ENCODE results near the gene PRKCB. TPM values are rescaled to one million over a fixed set of nuclear protein-coding genes. Genes with fewer than 3 reads are reported as not detected.

Gene PRKCB
- total RNA-seq, 2 donors from 2014 or later: 2.9 to 28.6 TPM

DNA sequence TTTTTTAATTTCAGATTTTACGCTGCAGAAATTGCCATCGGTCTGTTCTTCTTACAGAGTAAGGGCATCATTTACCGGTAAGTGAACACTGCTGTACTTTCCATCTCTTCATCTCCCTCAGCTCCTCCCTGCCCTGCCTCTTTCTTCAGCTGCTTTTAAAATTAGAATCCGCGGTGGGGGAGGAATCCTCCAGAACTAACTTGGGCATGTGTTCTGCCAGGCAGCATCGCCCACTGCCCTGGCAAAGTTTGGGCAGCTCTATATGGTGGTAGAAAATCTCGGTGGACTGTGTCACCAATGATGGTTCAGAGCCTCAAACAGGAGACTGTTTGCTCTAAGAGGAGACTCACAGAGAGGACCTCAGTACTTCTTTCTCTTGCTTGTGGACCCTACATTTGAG lies 338.7 kb downstream of the PRKCB start:
- TF ChIP-seq, protein P1, sequence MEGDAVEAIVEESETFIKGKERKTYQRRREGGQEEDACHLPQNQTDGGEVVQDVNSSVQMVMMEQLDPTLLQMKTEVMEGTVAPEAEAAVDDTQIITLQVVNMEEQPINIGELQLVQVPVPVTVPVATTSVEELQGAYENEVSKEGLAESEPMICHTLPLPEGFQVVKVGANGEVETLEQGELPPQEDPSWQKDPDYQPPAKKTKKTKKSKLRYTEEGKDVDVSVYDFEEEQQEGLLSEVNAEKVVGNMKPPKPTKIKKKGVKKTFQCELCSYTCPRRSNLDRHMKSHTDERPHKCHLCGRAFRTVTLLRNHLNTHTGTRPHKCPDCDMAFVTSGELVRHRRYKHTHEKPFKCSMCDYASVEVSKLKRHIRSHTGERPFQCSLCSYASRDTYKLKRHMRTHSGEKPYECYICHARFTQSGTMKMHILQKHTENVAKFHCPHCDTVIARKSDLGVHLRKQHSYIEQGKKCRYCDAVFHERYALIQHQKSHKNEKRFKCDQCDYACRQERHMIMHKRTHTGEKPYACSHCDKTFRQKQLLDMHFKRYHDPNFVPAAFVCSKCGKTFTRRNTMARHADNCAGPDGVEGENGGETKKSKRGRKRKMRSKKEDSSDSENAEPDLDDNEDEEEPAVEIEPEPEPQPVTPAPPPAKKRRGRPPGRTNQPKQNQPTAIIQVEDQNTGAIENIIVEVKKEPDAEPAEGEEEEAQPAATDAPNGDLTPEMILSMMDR (IDR thresholded peaks at IDR 0.05): no peak
- TF ChIP-seq POLR2AphosphoS5 (IDR thresholded peaks at IDR 0.05): no peak
- TF ChIP-seq POLR2A (IDR thresholded peaks at IDR 0.05): no peak
- 96% methylated on average over 7 of the region's 7 CpGs for WGBS
- no peak overlapping the region for H3K4me3 ChIP-seq
- intact Hi-C loops (cut with DNase I): no loop called here
- no peaks in the 10 kb centered on the region for H3K4me1 ChIP-seq (replicated peaks)
- no peaks in the 10 kb centered on the region for H3K27me3 ChIP-seq (replicated peaks; ENCODE audit: insufficient read depth)
- no peaks in the 10 kb centered on the region for H3K36me3 ChIP-seq
- H3K27ac ChIP-seq: no peak overlapping the region
- no peak for DNase-seq (ENCODE audit: low spot score)
- no peaks in the 10 kb centered on the region for H3K9me3 ChIP-seq

DNA sequence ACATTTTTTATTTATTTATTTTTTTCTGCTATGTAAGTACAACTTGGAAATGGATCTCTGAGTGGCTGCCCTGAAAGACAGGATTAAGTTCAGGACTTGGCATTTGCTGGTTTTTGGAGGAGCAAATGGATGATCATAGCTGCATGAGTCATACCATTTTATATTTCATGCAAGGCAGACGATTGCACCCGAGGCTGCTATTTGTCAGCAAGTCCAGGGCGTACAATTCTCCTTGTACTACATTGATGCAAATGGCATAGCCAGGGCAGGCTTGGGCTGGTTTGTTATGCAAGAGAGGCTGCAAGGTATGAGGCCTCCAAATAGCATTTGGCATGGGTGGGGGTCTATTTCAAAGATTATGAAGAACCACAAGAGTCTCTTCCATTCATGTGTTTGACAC lies 339.2 kb downstream of the PRKCB start:
- Histone ChIP-seq H3K27me3 (replicated peaks; ENCODE audit: insufficient read depth) (no peaks in the 10 kb centered on the region), H3K36me3 (no peaks in the 10 kb centered on the region), H3K9me3 (no peaks in the 10 kb centered on the region), H3K27ac (no peak overlapping the region), H3K4me1 (replicated peaks) (no peaks in the 10 kb centered on the region), H3K4me3 (no peak overlapping the region)
- intact Hi-C loops (cut with DNase I): no loop called here
- TF ChIP-seq POLR2AphosphoS5 (IDR thresholded peaks at IDR 0.05): no peak
- TF ChIP-seq POLR2A (IDR thresholded peaks at IDR 0.05): no peak
- TF ChIP-seq, protein P1 (IDR thresholded peaks at IDR 0.05): no peak
- WGBS: 63% methylated on average over 3 of the region's 3 CpGs
- no peak for DNase-seq (ENCODE audit: low spot score)

DNA sequence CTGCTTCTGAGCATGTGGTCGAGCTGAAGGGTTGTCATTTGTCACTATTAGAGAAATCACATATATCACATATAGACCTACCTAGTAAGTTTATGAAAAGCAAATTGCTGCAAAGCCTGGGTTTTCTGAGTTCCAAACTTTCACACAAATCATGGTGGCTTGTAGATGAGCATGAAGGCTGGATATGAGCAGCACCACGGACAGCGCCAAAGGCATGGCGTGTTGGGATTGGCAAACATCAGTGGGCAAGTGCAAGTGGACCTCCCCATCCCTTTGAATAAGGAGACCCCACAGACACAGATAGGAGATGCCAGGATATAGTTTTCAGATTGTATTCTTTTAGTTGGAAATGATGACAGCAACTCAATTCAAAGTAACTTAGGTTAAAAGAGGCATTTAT lies 342.7 kb downstream of the PRKCB start:
- no peak for DNase-seq (ENCODE audit: low spot score)
- WGBS: 38% methylated on average over 4 of the region's 4 CpGs
- intact Hi-C loops (cut with DNase I): no loop called here

DNA sequence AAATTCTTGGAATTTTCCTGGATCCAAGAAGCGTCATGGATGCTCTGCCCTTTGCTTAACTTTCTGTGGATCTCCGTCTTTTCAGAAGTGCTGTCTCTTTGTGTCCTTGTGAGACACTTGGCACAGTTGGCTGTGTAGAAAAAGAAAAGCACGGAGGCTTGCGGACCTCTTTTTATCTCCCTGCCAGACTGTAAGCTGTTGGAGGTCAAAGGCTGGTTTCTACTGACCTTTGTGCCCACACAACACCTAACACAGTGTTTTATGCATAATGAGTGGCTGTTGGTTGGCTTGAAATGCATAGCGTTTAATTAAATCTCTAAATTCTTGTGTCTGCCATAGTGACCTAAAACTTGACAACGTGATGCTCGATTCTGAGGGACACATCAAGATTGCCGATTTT lies 344.7 kb downstream of the PRKCB start:
- Histone ChIP-seq H3K27ac (no peak overlapping the region), H3K27me3 (replicated peaks; ENCODE audit: insufficient read depth) (no peaks in the 10 kb centered on the region), H3K36me3 (no peaks in the 10 kb centered on the region), H3K4me1 (replicated peaks) (no peaks in the 10 kb centered on the region), H3K9me3 (no peaks in the 10 kb centered on the region), H3K4me3 (no peak overlapping the region)
- DNase-seq (ENCODE audit: low spot score): no peak
- 87% methylated on average over 8 of the region's 8 CpGs for WGBS
- intact Hi-C loops (cut with DNase I): no loop called here
- TF ChIP-seq POLR2AphosphoS5 (IDR thresholded peaks at IDR 0.05) (no peak), POLR2A (IDR thresholded peaks at IDR 0.05) (no peak)
- TF ChIP-seq, protein P1 (IDR thresholded peaks at IDR 0.05): no peak

More for the DNA sequence above, 342.7 kb downstream of the PRKCB start:
- TF ChIP-seq POLR2A (IDR thresholded peaks at IDR 0.05) (no peak), POLR2AphosphoS5 (IDR thresholded peaks at IDR 0.05) (no peak)
- TF ChIP-seq, protein P1 (IDR thresholded peaks at IDR 0.05): no peak
- Histone ChIP-seq H3K27ac (no peak overlapping the region), H3K4me3 (no peak overlapping the region), H3K27me3 (replicated peaks; ENCODE audit: insufficient read depth) (no peaks in the 10 kb centered on the region), H3K36me3 (no peaks in the 10 kb centered on the region), H3K4me1 (replicated peaks) (no peaks in the 10 kb centered on the region), H3K9me3 (no peaks in the 10 kb centered on the region)

DNA sequence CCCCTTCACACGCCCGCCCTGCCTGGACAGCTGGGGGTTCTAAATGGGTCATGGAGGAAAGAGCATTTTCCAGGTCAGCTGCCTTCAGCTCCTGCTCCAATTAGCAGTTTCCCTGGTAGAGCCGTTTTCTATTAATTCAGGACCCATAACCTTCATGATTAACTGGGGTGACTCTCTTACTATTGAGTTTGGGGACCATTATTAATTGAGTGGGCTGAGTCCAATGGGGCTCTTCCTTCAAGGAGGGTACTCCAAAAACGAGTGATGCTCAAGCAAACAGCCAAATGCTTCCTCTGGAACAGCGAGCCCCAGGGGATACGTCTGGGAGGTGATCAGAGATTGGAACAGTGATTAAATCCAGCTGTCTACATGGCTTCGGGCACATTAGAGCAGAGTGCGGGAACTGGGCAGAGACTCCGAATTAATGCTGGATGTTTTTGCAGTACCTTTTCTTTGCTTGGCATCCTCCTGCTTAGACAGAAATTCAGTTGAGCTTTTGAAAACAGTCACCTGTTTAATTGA lies 352.3 kb downstream of the PRKCB start:
- intact Hi-C loops (cut with DNase I): no loop called here
- TF ChIP-seq POLR2AphosphoS5 (IDR thresholded peaks at IDR 0.05) (no peak), POLR2A (IDR thresholded peaks at IDR 0.05) (no peak)
- TF ChIP-seq, protein P1 (IDR thresholded peaks at IDR 0.05): no peak
- 40% methylated on average over 9 of the region's 9 CpGs for WGBS
- Histone ChIP-seq H3K9me3 (no peaks in the 10 kb centered on the region), H3K4me3 (no peak overlapping the region), H3K27ac (no peak overlapping the region), H3K4me1 (replicated peaks) (no peaks in the 10 kb centered on the region), H3K27me3 (replicated peaks; ENCODE audit: insufficient read depth) (no peaks in the 10 kb centered on the region), H3K36me3 (no peaks in the 10 kb centered on the region)
- DNase-seq (ENCODE audit: low spot score): no peak
